Fibroblast of gingiva (primary cell): Measurements from ENCODE around the gene ARL4C.

ENCODE experiments used
- DNase-seq: peaks from one replicate; pipeline ENCODE4 v3.0.0-alpha.2; 2011; ENCODE audit warnings: low read depth

ARL4C gene

GRCh38 chr2:234500394-234501006 is 3.6 kb upstream of the ARL4C start:
- peak; percentile 50 for DNase-seq

DNA sequence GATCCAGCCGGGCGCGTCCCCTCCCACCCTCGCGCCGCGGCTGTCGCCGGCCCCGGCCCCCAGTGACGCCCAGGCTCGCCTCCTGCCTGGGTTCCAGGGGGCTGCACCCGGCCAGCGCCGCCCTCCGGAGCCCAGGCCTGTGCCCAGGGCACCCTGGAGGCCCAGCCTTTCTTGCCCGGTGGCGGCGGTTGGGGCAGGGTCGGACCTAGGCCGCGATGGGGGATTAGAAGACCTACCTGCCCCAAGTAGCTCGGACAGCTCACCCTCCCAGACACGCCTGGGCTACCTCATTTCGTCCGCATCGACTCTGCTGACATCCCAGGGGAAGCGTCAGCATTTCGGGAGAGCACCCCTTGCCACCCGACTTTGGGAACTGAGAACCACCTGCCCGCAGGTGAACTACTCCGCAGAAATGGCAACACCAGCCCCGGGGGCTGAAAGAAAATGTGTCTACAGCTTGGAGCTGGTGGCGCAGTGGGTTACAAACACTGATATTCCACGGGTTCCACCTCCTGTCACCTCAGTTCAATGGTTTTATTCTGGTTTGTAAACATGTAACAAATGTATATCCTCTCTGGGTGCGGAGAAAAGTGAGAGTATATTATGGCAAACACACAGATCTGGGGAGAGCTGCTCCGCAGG is 834 bp upstream of the ARL4C start:
- DNase-seq = no peak

GRCh38 chr2:234496055-234496834 is 636 bp downstream of the ARL4C start:
- DNase-seq = no peak

GRCh38 chr2:234495251-234496054 is 1.4 kb downstream of the ARL4C start:
- no peak for DNase-seq

- DNase-seq = no peak
Measured at GRCh38 chr2:234494361-234495250, 2.3 kb downstream of the ARL4C start.

GRCh38 chr2:234493796-234494195 is 3.1 kb downstream of the ARL4C start:
- DNase-seq = no peak

GRCh38 chr2:234492717-234493485 is 4.0 kb downstream of the ARL4C start:
- no peak for DNase-seq

GRCh38 chr2:234491897-234492296 is 5.0 kb downstream of the ARL4C start:
- no peak for DNase-seq

DNA sequence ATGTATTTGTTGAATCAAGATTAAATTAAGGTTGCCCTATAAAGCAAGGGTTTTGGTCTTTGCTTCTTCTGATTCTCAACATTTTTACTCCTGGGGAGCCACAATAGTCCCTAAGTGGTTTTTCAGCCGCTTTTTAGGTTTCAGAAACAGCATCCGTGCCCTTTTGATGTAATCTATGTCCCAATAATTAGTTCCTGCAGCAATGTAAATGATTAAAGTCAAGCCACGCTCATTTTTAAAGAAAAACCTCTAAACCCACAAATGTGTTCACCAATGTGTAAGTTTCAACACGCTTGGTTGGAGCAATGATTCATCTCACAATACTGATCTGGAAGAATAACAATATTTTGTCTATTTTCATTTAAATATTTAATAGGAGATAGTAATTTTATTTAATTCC is 5.6 kb downstream of the ARL4C start:
- DNase-seq = no peak

DNA sequence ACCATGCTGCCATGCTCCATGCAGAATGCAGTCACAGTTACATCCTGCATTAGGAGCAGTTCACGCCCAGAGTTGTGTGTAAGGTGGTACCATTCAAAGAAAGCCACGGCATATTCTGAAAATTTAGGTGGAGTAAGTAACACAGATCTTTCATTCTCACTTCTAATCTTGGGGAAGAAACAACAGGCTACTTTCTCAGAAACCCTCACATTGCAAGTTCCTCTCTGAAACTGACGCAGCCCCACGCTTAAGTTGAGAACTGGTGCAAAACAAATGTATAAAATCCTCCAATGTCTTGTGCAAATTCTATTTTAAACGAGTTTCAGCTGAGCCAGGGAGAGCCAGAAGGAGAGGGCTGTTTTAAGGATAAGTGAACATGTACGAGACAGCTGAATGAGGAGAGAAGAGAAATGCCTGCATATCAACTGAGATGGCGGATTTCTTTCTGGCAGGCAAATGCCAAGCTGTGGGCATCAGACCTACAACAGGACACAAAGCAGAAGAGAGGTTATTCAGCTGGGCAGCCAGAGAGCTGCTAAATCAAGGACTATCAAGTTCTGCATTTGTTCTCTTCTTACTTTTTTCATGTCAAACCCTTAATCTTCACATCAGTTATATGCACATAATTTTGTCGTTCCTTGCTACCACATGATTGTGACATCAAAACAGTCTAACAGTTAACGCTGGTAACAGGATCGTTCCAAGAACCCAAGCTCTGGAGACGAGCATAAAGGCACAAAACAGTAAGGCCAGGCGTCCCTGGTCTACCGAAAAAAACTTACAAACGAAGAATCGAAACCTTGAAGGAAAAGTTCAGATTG is 6.4 kb downstream of the ARL4C start:
- DNase-seq = no peak

GRCh38 chr2:234488913-234489451 is 7.9 kb downstream of the ARL4C start:
- no peak for DNase-seq

DNA sequence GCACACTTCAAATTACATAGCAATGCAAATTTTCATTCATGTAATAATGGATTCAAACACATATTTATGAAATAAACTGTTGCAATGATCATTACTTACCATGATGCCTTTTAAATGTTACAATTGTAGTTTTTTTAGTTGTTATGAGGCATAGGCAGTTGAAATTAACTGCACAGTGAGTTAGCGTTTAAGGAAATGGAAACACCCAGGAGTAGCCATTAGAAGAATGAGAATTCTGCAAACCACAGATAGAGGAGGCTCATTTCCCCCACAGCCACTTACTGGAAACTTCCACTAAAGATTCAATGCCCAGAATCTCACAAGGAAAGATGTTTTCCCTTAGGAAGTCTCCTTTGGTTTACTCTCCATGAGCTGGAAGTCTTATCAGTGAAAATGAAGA is 8.4 kb downstream of the ARL4C start:
- no peak for DNase-seq

DNA sequence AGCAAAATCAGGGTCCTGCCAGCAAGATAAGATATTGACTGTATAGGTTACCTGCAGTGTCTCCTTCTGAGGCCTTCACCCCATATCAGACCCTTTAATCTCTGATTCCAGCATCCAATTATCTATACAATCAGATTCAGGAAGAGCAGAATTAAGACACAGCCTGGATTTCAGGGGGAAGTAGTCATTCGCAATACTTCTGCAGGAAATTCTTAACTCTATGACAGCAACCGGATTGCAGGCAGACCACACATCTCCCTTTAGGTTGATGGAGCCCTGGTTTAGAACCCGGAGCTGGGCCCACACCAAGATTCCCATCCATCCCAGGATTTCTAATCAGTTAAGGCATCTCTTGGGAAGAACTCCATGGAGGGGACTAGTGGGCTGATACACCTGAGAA is 9.5 kb downstream of the ARL4C start:
- DNase-seq = no peak

- no peak for DNase-seq
Measured at GRCh38 chr2:234483568-234484251, 13.2 kb downstream of the ARL4C start.

GRCh38 chr2:234481301-234481700 is 15.6 kb downstream of the ARL4C start:
- no peak for DNase-seq

DNA sequence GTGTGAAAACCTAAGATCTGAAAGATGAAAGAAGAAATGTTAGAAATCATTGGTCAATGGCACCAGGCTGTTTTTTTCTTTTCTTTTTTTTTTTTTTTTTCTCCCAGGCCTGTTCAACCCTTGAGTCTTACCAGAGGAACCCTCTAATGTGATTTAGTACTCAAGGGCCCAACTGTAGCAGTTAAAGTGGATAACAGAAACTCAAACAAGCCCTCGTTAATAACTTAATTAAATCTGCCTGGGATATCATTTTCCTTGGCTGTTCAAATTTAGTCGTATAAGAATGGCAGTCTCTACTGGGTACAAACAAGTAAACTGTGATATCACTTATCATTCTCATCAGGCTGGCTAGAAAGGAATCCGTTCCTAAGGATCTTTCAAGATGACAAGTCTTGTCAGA is 16.5 kb downstream of the ARL4C start:
- no peak for DNase-seq

DNA sequence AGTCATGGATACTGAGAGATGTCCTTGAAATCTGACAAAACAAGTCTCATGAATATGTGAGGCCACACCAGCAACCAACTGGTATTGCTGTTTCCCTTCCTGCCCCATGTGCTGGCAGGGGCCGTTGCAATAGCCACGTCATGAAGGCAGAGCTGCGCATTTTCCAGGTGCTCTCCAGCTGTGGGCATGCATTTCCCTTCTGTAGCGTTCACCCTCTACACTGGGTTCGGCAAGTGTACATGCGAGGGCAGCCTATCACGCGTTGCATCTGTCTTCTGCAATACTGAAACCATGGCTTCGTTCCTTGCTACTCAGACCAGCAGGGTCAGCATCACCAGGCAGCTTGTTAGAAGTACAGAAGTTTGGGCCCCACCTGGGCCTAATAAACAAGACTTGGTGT is 17.4 kb downstream of the ARL4C start:
- no peak for DNase-seq

DNA sequence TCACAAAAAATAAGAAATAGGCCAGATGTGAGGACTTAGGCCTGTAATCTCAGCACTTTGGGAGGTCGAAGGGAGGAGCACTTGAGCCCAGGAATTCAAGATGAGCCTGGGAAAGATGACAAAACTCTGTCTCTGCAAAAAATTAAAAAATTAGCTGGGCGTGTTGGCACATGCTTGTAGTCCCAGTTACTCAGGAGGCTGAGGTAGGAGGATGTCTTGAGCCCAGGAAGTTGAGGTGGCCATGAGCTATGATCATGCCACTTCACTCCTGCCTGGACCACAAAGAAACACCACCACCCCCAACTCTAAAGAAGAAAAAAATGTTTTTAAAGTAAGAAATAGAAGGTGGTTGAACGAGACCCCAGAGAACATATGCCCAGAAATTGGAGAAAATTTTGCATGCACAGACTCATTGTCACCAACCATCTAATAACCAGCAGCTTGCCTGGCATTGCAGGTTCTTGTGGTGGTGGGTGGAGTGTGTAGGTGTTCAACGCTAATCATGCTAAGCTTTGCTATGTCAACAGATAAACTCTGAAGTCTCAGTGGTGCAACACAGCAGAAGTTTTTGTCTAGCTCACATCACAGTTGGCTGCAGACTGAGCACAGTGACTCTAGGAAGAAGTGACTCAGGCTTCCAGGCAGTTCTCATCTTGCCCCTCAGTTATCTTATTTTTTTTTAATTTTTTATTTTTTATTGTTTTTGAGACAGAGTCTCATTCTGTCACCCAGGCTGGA is 18.6 kb downstream of the ARL4C start:
- no peak for DNase-seq
